Measurements from ENCODE around the gene ACP7. TPM values are rescaled to one million over a fixed set of nuclear protein-coding genes. Genes with fewer than 3 reads are reported as not detected.

ACP7 gene
- total and polyA plus RNA-seq, 9 of the 15 experiments (the other 6 are each of a cell fraction or from before 2014, with no cell fraction given) = not detected

GRCh38 chr19:39145180-39145953 lies 61.2 kb downstream of the ACP7 start:
- no peaks in the 10 kb centered on the region for H3K9me3 ChIP-seq (replicated peaks; ENCODE audit: control insufficient read depth, insufficient read depth, low read depth, low read length)
- H3K9ac ChIP-seq (ENCODE audit: insufficient read depth in 1 of 2, low read depth in 2 of 2, low read length in 2 of 2) = no peak overlapping the region; a peak in 1 of 4 replicates
- H2AFZ ChIP-seq (ENCODE audit: low read depth, low read length) = no peak overlapping the region
- TF ChIP-seq ELF1 (tag; IDR thresholded peaks at IDR 0.05) = no peak
- no peak for TF ChIP-seq ZBTB33 (CRISPR knock-in tag; IDR thresholded peaks at IDR 0.05)
- TF ChIP-seq FUS (optimal IDR thresholded peaks at IDR 0.05; ENCODE audit: low read depth, low read length) = no peak
- TF ChIP-seq BCOR (IDR thresholded peaks at IDR 0.05) = no peak
- TF ChIP-seq ZNF316 (IDR thresholded peaks at IDR 0.05) = no peak
- no peak for TF ChIP-seq ZNF140 (CRISPR knock-in tag; IDR thresholded peaks at IDR 0.05)
- TF ChIP-seq KAT2B (IDR thresholded peaks at IDR 0.05; ENCODE audit: low read depth, low read length) = no peak
- no peak for TF ChIP-seq NR2F6 (CRISPR knock-in tag; IDR thresholded peaks at IDR 0.05)
- TF ChIP-seq TCF7L2 (IDR thresholded peaks at IDR 0.05; ENCODE audit: low read depth, low read length) = no peak
- no peak for TF ChIP-seq ZNF717 (CRISPR knock-in tag; IDR thresholded peaks at IDR 0.05)
- H3K4me1 ChIP-seq (replicated peaks in 1 of 2; ENCODE audit: control insufficient read depth in 2 of 2, insufficient read depth in 2 of 2, low read length in 2 of 2) = peaks cover 6 to 35% of the 10 kb centered on the region in 2 experiments; a peak in 4 of 5 replicates
- H3K4me3 ChIP-seq = no peak overlapping the region
- POLR2A ChIA-PET = interaction anchor here (0.7 to 2.6 kb wide), 8 partner anchors 9 to 306 kb away, joined by 3 to 13 read pairs (median 3); no protein-coding TSS in a partner anchor
- H4K20me1 ChIP-seq (replicated peaks; ENCODE audit: control insufficient read depth, insufficient read depth, low read length) = peaks cover 26% of the 10 kb centered on the region
- CTCF ChIA-PET (ENCODE audit: low intra/inter-chr PET ratio) = interaction anchor here (0.5 kb wide), 1 partner anchor 48 kb away, joined by 3 read pairs; no protein-coding TSS in a partner anchor
- H3K27ac ChIP-seq (ENCODE audit: extremely low read depth, low read depth, low read length) = no peak overlapping the region
- ATAC-seq (no peak), DNase-seq (ENCODE audit: extremely low read depth in 1 of 4, low spot score in 3 of 4) (no peak), FAIRE-seq (no peak)
- H3K9me1 ChIP-seq (ENCODE audit: control insufficient read depth, insufficient read depth, low read length) = peaks cover 8% of the 10 kb centered on the region
- no peaks in the 10 kb centered on the region for H3K36me3 ChIP-seq (ENCODE audit: control insufficient read depth, insufficient read depth, low read length)
- BruUV-seq (replicated peaks) = no TSS peak
- in situ Hi-C loops (cut with MboI) = no loop called here
- H3K27me3 ChIP-seq (ENCODE audit: control insufficient read depth in 2 of 2, insufficient read depth in 2 of 2, low read length in 2 of 2) = no peaks in the 10 kb centered on the region
- intact Hi-C loops (cut with micrococcal nuclease) = no loop called here
- peaks cover 58% of the 10 kb centered on the region for H3K79me2 ChIP-seq (ENCODE audit: control insufficient read depth, insufficient read depth, low read length)
- no peak overlapping the region for H3K4me2 ChIP-seq (ENCODE audit: insufficient read depth, low read length)
- WGBS (ENCODE audit: insufficient coverage, low coverage, missing lambda C conversion rate) = 84% methylated on average over 24 of the region's 26 CpGs

All from K562 (cell line).